ENCODE data around the gene BTG2.
A peak's percentile ranks its signal among the peaks of the same experiment; 100 is the strongest.

BTG2 gene

DNA sequence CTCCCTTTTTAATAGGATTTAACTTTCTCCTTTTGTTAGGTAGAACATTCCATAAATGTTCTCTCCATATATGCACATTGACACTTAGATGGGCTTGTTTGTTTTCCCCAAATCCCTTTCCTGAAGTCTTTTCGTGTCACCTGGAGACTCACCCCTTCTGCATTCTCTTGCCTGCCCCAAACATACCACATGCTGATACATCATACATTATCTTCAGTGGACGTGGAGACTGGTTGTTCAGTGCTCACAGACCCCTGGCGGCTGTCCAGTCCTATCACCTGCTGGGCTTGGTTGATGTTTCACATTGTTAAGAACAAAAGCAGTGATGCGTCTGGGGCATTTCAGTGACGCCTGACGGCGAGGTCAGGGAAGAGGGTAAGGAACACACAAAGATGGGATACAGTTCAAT lies 23.4 kb downstream of the BTG2 start:
- peaks cover 84% of the 10 kb centered on the region for H3K4me1 ChIP-seq (ENCODE audit: insufficient read depth, low read length, severe bottlenecking)
- peak overlapping the region; percentile 51 for H3K4me3 ChIP-seq (ENCODE audit: low read depth, low read length, poor library complexity, severe bottlenecking)
- no peaks in the 10 kb centered on the region for H3K36me3 ChIP-seq (ENCODE audit: insufficient read depth, low read length)
- H3K9ac ChIP-seq (ENCODE audit: low read length): peak overlapping the region; percentile 70
- no peaks in the 10 kb centered on the region for H3K9me3 ChIP-seq (ENCODE audit: low read length)
- H3K27ac ChIP-seq (ENCODE audit: low read depth, low read length, poor library complexity, severe bottlenecking): peak overlapping the region; percentile 98
- H3K4me2 ChIP-seq (ENCODE audit: low read length): peak overlapping the region; percentile 61
- H2AFZ ChIP-seq (ENCODE audit: low read length): no peak overlapping the region
- no peaks in the 10 kb centered on the region for H3K27me3 ChIP-seq (ENCODE audit: insufficient read depth, low read length)
- H3K9me2 ChIP-seq (ENCODE audit: low read depth, low read length): no peaks in the 10 kb centered on the region
- TF ChIP-seq EZH2 (IDR thresholded peaks at IDR 0.05; ENCODE audit: borderline replicate concordance, low read length): no peak
- TF ChIP-seq, protein P1, sequence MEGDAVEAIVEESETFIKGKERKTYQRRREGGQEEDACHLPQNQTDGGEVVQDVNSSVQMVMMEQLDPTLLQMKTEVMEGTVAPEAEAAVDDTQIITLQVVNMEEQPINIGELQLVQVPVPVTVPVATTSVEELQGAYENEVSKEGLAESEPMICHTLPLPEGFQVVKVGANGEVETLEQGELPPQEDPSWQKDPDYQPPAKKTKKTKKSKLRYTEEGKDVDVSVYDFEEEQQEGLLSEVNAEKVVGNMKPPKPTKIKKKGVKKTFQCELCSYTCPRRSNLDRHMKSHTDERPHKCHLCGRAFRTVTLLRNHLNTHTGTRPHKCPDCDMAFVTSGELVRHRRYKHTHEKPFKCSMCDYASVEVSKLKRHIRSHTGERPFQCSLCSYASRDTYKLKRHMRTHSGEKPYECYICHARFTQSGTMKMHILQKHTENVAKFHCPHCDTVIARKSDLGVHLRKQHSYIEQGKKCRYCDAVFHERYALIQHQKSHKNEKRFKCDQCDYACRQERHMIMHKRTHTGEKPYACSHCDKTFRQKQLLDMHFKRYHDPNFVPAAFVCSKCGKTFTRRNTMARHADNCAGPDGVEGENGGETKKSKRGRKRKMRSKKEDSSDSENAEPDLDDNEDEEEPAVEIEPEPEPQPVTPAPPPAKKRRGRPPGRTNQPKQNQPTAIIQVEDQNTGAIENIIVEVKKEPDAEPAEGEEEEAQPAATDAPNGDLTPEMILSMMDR (IDR thresholded peaks at IDR 0.05; ENCODE audit: low read length): peak; percentile 61; the same call in 1 of the 2 replicates
- no peaks in the 10 kb centered on the region for H3K79me2 ChIP-seq (ENCODE audit: insufficient read depth, low read length)
- H3F3A ChIP-seq (ENCODE audit: insufficient read depth, low read length): peaks cover 16% of the 10 kb centered on the region
- H4K20me1 ChIP-seq (ENCODE audit: insufficient read depth, low read length): no peaks in the 10 kb centered on the region

DNA sequence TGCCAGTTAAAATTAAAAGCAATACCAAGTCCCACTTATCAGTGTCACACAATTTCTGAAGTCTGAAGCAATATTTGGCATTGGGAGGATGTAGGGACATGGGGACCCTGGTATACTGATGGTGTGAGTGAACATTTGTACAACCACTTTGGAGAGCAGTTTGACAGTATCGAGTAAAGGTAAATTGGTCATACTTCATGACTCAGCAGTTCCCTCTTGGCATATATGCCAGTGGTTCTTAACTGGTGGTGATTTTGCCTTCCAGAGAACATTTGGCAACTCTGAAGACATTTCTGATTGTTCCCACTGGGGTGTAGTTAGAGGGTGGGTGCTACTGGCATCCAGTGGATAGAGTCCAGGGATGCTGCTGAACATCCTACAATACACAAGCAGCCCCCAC lies 25.9 kb downstream of the BTG2 start:
- H3K4me1 ChIP-seq (ENCODE audit: insufficient read depth, low read length, severe bottlenecking): peaks cover 69% of the 10 kb centered on the region
- TF ChIP-seq, protein P1 (IDR thresholded peaks at IDR 0.05; ENCODE audit: low read length): no peak
- H3F3A ChIP-seq (ENCODE audit: insufficient read depth, low read length): peaks cover 12% of the 10 kb centered on the region
- no peak overlapping the region for H3K9ac ChIP-seq (ENCODE audit: low read length)
- H3K4me2 ChIP-seq (ENCODE audit: low read length): no peak overlapping the region
- H3K27ac ChIP-seq (ENCODE audit: low read depth, low read length, poor library complexity, severe bottlenecking): peak overlapping the region; percentile 98
- no peaks in the 10 kb centered on the region for H3K36me3 ChIP-seq (ENCODE audit: insufficient read depth, low read length)
- H3K9me3 ChIP-seq (ENCODE audit: low read length): no peaks in the 10 kb centered on the region
- H3K9me2 ChIP-seq (ENCODE audit: low read depth, low read length): no peaks in the 10 kb centered on the region
- no peaks in the 10 kb centered on the region for H3K27me3 ChIP-seq (ENCODE audit: insufficient read depth, low read length)
- H3K79me2 ChIP-seq (ENCODE audit: insufficient read depth, low read length): no peaks in the 10 kb centered on the region
- no peaks in the 10 kb centered on the region for H4K20me1 ChIP-seq (ENCODE audit: insufficient read depth, low read length)
- H3K4me3 ChIP-seq (ENCODE audit: low read depth, low read length, poor library complexity, severe bottlenecking): no peak overlapping the region
- no peak overlapping the region for H2AFZ ChIP-seq (ENCODE audit: low read length)

DNA sequence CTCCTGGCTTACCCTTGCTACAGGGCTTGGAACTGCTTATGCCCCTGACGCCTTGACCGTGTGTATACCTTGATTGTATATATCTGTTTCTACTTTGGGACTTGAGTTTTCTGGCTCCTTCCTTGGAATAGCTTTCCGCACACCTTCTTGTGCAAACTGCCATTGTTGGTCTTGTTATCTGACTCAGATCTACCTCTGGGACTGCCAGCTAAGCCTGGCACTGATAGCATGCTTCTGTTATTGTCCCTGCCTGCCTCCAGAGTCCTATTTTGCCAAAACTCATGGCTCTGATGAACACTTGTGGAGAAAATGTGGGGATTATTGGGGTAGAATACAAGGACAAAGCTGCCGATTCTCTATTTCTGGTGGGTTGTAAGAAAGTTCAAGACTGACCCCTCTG lies 30.2 kb downstream of the BTG2 start:
- Histone ChIP-seq H4K20me1 (ENCODE audit: insufficient read depth, low read length) (no peaks in the 10 kb centered on the region), H3K27ac (ENCODE audit: low read depth, low read length, poor library complexity, severe bottlenecking) (peak overlapping the region; percentile 75), H3K9ac (ENCODE audit: low read length) (no peak overlapping the region), H3K9me3 (ENCODE audit: low read length) (no peaks in the 10 kb centered on the region), H3K79me2 (ENCODE audit: insufficient read depth, low read length) (no peaks in the 10 kb centered on the region), H3K27me3 (ENCODE audit: insufficient read depth, low read length) (no peaks in the 10 kb centered on the region), H3F3A (ENCODE audit: insufficient read depth, low read length) (no peaks in the 10 kb centered on the region), H3K4me2 (ENCODE audit: low read length) (no peak overlapping the region), H3K36me3 (ENCODE audit: insufficient read depth, low read length) (no peaks in the 10 kb centered on the region), H3K4me1 (ENCODE audit: insufficient read depth, low read length, severe bottlenecking) (peaks cover 62% of the 10 kb centered on the region), H3K9me2 (ENCODE audit: low read depth, low read length) (no peaks in the 10 kb centered on the region), H2AFZ (ENCODE audit: low read length) (no peak overlapping the region), H3K4me3 (ENCODE audit: low read depth, low read length, poor library complexity, severe bottlenecking) (no peak overlapping the region)
- TF ChIP-seq EZH2 (IDR thresholded peaks at IDR 0.05; ENCODE audit: borderline replicate concordance, low read length): no peak
- TF ChIP-seq, protein P1 (IDR thresholded peaks at IDR 0.05; ENCODE audit: low read length): no peak
